ENCODE data around the gene C5orf63.
"Not testable (repeated sequence)": the region's sequence is repeated elsewhere in the genome, so short reads cannot be mapped to it uniquely, and the experiment has no call there.

C5orf63 gene

DNA sequence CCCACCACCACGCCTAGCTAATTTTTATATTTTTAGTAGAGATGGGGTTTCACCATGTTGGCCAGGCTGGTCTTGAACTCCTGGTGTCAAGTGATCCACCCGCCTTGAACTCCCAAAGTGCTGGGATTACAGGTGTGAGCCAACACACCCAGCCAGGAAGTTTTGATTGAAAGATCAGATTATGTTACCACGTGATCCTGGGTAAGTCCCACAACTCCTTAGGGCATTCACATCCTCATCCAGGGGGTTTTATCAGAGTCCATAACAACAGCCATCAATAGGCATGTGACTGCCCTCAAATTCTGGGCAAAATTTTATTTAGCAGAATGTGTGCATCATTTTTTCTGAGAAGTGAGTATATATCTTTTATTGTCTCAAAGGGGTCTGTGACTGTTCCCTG lies 68.0 kb downstream of the C5orf63 start:
- DNase-seq = not testable (repeated sequence)

DNA sequence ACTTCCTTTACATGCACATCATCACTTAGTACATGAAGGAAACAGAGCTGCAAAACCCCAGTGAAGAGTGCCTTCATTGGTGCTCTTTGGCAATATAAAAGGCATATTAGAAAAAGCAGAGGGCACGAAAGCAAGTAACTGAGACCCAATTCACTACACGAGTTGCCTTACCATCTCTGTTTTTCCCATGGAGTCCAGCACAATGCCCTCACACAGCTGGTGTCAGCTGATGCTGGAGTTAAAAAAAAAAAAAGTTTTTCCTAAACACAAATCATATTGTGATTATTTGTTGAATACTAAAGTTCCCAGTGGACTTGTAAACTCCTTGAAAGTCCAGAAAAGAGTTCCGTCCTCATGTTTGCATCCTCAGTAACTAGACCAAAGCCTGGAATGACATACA lies 68.6 kb downstream of the C5orf63 start:
- DNase-seq = no peak

DNA sequence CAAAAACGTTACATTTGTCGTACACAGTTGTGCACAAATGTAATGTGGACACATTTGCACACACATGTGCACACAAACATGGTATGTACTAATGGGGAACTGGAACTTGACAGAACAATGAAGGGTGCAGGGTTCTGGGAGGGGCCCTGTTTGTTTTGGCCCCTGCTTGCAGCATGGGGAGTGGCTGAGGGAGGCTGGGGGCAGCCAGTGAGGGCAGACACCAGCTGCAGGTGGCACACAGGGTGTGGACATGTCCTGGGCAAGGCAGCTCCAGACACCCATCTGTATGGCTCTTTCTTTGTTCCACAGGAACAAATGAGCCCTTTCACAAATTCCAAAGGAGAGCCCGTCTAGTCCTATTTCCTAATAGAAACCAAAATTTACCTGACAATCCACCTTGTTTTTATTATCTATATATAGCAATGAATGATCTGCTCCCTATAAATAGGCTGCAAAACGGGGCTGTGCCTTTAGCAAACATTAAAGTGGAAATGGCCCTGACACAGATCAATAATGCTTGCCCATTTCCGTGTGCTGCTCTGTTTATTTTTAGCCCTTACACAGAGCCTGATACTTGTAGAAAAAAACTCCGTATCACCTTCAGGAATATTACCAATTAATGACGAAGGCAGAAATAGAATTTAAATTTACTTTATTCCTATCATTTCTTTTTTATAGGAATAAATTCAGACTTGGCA lies 69.4 kb downstream of the C5orf63 start:
- DNase-seq = no peak

DNA sequence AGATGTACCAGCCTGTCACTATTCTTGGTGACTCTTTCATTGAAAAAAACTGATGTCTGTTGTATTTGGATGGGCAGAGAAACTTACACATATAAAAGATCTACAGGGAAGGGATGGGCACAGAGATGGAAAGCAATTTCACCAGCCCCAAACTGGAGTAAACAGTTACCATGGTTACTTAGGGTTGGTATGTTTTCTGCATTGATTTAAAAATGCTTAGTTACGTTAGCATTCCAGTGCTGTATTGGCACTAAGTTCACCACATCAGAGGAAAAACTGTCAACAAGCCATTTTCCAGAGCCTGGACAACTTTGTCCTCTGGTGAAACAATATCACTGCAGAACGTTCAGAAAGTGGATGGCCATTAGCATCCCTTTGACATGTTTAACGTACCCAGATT lies 70.9 kb downstream of the C5orf63 start:
- no peak for DNase-seq

DNA sequence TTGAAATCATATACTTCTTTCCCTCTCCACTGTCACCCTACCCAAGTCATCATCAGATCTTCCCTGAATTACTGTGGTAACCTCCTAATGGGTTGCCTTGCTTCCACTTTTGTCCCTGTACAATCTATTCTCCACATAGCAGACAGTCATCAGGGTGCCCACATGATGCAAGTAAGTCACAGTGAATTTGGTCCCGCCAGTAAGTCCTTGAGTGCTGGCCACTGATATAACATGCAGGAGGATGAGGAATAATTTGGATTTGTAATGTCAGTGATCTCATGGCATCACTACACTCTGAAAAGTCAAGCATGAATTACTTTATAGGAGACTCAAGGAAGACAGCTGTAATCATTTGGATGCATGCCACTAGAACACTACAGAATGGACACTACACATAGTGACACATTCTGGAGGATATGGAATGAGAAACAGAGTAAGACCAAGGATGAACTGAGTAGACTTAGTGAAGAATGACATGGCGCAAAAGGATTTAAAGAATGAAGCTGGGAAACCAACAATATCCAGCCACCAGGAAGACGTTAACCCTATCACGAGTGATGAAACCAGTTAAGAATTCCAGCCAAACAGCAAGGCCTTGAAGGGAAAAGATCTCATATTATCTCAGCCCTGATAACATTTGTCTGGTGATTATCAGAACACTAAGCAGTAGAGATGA lies 71.5 kb downstream of the C5orf63 start:
- no peak for DNase-seq
